ENCODE data around the gene KRTAP10-4. TPM values are rescaled to one million over a fixed set of nuclear protein-coding genes. Genes with fewer than 3 reads are reported as not detected.

KRTAP10-4 gene
- total and polyA plus RNA-seq, 4 donors, result not detected

GRCh38 chr21:44537930-44538911 is 35.3 kb upstream of the KRTAP10-4 start:
- no peak for DNase-seq (ENCODE audit: low spot score)
- Histone ChIP-seq H3K27me3 (ENCODE audit: control insufficient read depth in 4 of 4, insufficient read depth in 4 of 4, low read length in 3 of 4) (no peaks in the 10 kb centered on the region), H3K4me3 (ENCODE audit: low read depth in 1 of 3, low read length in 3 of 3) (no peak overlapping the region), H3K9ac (ENCODE audit: low read depth in 1 of 2, low read length in 2 of 2) (no peak overlapping the region), H3K4me1 (ENCODE audit: control insufficient read depth in 4 of 4, insufficient read depth in 4 of 4, low read length in 3 of 4) (no peaks in the 10 kb centered on the region), H3K9me3 (ENCODE audit: control insufficient read depth in 4 of 4, low read length in 3 of 4) (no peaks in the 10 kb centered on the region), H3K36me3 (ENCODE audit: control insufficient read depth in 4 of 4, insufficient read depth in 3 of 4, low read depth in 1 of 4, low read length in 3 of 4) (no peaks in the 10 kb centered on the region), H3K27ac (ENCODE audit: low read depth in 1 of 2, low read length in 2 of 2) (no peak overlapping the region)
- 95% methylated on average over 33 of the region's 33 CpGs for WGBS
- no peak for TF ChIP-seq YY1 (IDR thresholded peaks at IDR 0.05)
- TF ChIP-seq FOXA1 (IDR thresholded peaks at IDR 0.05), result no peak
- no peak for TF ChIP-seq NR2F2 (IDR thresholded peaks at IDR 0.05)
- TF ChIP-seq RAD21 (IDR thresholded peaks at IDR 0.05), result no peak
- no peak for TF ChIP-seq GABPA (IDR thresholded peaks at IDR 0.05 in 1 of 2, conservative IDR thresholded peaks at IDR 0.05 in 1 of 2)
- no peak for TF ChIP-seq RXRA (IDR thresholded peaks at IDR 0.05)
- TF ChIP-seq HNF4A (conservative IDR thresholded peaks at IDR 0.05), result no peak
- no peak for TF ChIP-seq HNF4G (IDR thresholded peaks at IDR 0.05)
- no peak for TF ChIP-seq JUND (IDR thresholded peaks at IDR 0.05)
- TF ChIP-seq TAF1 (conservative IDR thresholded peaks at IDR 0.05), result no peak
- TF ChIP-seq MAX (IDR thresholded peaks at IDR 0.05), result no peak
- TF ChIP-seq EGR1 (IDR thresholded peaks at IDR 0.05; ENCODE audit: low read depth in 2 of 2), result no peak
- no peak for TF ChIP-seq SP1 (IDR thresholded peaks at IDR 0.05)
- TF ChIP-seq FOXA2 (IDR thresholded peaks at IDR 0.05), result no peak
- no peak for TF ChIP-seq CTCF (IDR thresholded peaks at IDR 0.05; ENCODE audit: low read depth, low read length, missing input control)
- TF ChIP-seq, protein P1, sequence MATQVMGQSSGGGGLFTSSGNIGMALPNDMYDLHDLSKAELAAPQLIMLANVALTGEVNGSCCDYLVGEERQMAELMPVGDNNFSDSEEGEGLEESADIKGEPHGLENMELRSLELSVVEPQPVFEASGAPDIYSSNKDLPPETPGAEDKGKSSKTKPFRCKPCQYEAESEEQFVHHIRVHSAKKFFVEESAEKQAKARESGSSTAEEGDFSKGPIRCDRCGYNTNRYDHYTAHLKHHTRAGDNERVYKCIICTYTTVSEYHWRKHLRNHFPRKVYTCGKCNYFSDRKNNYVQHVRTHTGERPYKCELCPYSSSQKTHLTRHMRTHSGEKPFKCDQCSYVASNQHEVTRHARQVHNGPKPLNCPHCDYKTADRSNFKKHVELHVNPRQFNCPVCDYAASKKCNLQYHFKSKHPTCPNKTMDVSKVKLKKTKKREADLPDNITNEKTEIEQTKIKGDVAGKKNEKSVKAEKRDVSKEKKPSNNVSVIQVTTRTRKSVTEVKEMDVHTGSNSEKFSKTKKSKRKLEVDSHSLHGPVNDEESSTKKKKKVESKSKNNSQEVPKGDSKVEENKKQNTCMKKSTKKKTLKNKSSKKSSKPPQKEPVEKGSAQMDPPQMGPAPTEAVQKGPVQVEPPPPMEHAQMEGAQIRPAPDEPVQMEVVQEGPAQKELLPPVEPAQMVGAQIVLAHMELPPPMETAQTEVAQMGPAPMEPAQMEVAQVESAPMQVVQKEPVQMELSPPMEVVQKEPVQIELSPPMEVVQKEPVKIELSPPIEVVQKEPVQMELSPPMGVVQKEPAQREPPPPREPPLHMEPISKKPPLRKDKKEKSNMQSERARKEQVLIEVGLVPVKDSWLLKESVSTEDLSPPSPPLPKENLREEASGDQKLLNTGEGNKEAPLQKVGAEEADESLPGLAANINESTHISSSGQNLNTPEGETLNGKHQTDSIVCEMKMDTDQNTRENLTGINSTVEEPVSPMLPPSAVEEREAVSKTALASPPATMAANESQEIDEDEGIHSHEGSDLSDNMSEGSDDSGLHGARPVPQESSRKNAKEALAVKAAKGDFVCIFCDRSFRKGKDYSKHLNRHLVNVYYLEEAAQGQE (IDR thresholded peaks at IDR 0.05), result no peak
- TF ChIP-seq ATF3 (IDR thresholded peaks at IDR 0.05), result no peak
- no peak for TF ChIP-seq ZBTB33 (IDR thresholded peaks at IDR 0.05)
